ENCODE data around the gene OPTC. TPM values are rescaled to one million over a fixed set of nuclear protein-coding genes. Genes with fewer than 3 reads are reported as not detected.

OPTC gene
- total RNA-seq, 1 donor from 2014 or later: not detected

DNA sequence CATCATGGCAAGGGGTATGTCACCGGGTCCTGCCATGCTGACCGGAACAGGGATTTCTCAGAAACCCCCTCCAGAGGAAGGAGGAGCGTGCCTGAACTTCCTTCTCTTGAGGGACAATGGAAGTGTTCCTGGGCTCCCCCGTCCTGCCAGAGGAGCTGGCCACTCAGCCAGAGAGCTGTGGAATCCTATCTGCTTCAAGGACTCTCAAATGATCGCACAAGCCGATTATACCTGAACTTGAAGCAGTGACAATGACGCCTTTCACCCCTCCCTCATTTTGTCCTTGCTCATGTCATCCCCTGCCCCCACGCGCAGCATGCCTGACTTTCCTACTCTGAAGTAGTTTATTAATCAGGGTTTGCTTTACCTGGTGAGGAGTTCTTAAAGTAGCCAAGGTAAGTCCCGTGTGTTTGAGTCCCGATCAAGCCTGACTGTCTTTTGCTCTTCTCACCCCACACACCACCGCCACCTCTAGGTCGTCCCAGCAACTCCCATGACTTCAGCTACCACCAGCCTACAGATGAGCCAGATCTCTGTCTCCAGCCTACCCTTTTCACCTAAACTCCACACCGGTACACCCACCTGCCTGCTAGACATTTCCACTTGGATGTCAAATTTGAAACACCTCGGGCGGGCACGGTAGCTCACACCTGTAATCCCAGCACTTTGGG, 43.3 kb upstream of the OPTC start:
- intact Hi-C loops (cut with micrococcal nuclease): no loop called here
- no peak overlapping the region for H3K27ac ChIP-seq (replicated peaks)
- DNase-seq: no peak

DNA sequence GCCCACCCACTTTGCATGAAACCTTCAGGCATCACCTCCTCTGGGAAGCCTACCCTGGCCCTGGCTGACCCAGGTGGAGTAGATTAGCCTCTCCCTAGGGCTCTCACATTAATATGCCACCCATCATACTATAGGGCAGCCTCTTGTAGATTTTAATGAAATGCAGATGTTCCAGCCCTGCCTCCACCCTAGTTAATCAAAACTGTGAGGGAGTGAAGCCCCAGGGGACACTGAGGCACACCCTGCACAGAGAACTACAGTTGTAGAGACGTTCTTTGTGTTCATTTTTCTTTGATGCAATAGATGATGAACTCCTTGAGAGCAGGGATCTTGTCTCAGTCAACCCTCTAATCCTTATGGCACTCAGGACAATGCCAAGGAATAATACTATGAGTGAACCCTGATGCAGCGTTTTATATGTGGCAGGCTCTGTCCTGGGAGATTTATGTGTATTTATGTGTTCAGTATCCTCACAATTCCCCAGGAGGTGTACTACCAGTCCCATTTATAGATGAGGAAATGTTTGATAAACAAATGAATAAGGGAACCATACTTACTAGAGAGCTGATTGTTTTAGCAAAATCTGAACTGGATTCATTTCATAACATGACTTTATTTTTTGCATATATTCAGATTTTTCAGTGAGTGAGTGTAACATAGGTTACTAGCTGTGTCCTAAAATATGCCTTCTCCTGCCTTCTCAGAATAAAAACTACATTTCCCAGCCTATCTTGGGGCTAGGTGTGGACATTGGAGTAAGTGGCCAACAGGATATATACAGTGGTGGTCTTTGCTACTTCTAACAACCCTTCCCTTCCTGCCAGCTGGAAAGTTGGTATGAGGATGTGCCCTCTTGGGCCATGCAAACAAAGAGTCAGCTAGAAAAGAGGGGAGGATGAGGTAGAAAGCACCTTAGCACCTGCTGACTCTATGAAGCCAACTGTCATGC, 41.8 kb upstream of the OPTC start:
- no peak overlapping the region for H3K27ac ChIP-seq (replicated peaks)
- no peak overlapping the region for H3K4me3 ChIP-seq
- no peak for DNase-seq
- no peaks in the 10 kb centered on the region for H3K9me3 ChIP-seq (replicated peaks)
- TF ChIP-seq, protein P1, sequence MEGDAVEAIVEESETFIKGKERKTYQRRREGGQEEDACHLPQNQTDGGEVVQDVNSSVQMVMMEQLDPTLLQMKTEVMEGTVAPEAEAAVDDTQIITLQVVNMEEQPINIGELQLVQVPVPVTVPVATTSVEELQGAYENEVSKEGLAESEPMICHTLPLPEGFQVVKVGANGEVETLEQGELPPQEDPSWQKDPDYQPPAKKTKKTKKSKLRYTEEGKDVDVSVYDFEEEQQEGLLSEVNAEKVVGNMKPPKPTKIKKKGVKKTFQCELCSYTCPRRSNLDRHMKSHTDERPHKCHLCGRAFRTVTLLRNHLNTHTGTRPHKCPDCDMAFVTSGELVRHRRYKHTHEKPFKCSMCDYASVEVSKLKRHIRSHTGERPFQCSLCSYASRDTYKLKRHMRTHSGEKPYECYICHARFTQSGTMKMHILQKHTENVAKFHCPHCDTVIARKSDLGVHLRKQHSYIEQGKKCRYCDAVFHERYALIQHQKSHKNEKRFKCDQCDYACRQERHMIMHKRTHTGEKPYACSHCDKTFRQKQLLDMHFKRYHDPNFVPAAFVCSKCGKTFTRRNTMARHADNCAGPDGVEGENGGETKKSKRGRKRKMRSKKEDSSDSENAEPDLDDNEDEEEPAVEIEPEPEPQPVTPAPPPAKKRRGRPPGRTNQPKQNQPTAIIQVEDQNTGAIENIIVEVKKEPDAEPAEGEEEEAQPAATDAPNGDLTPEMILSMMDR (IDR thresholded peaks at IDR 0.05; ENCODE audit: borderline replicate concordance): no peak
- peaks cover 53% of the 10 kb centered on the region for H3K27me3 ChIP-seq (ENCODE audit: low read depth)
- peaks cover 15% of the 10 kb centered on the region for H3K4me1 ChIP-seq
- H3K36me3 ChIP-seq: no peaks in the 10 kb centered on the region
- intact Hi-C loops (cut with micrococcal nuclease): no loop called here

More for the DNA sequence above, 43.3 kb upstream of the OPTC start:
- no peaks in the 10 kb centered on the region for H3K36me3 ChIP-seq
- H3K4me1 ChIP-seq: peaks cover 15% of the 10 kb centered on the region
- TF ChIP-seq, protein P1 (IDR thresholded peaks at IDR 0.05; ENCODE audit: borderline replicate concordance): no peak
- no peak overlapping the region for H3K4me3 ChIP-seq
- peaks cover 4% of the 10 kb centered on the region for H3K9me3 ChIP-seq (replicated peaks)
- peaks cover 51% of the 10 kb centered on the region for H3K27me3 ChIP-seq (ENCODE audit: low read depth)

DNA sequence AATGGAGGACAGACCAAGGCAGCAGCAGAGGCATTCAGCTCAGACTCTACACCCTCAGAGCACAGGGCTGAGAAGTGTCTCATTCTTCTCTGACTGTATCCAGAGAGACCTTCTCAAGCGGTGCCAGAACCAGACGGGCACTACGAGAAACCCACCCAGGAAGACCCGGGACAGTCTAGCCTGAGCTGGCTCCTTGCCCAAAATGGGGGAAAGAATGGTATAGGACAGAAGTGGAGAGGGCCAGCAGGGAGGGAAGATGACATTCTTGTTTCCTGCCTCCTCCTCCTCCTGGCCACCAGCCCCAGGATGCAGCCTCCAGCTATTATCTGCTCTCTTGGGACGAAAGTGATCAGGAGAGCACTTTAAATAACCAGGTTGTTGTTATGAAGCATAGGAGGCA, 40.9 kb upstream of the OPTC start:
- TF ChIP-seq, protein P1 (IDR thresholded peaks at IDR 0.05; ENCODE audit: borderline replicate concordance): no peak
- Histone ChIP-seq H3K36me3 (no peaks in the 10 kb centered on the region), H3K4me3 (no peak overlapping the region), H3K27ac (replicated peaks) (no peak overlapping the region), H3K9me3 (replicated peaks) (no peaks in the 10 kb centered on the region), H3K27me3 (ENCODE audit: low read depth) (peaks cover 53% of the 10 kb centered on the region), H3K4me1 (peaks cover 15% of the 10 kb centered on the region)
- intact Hi-C loops (cut with micrococcal nuclease): no loop called here
- DNase-seq: no peak

DNA sequence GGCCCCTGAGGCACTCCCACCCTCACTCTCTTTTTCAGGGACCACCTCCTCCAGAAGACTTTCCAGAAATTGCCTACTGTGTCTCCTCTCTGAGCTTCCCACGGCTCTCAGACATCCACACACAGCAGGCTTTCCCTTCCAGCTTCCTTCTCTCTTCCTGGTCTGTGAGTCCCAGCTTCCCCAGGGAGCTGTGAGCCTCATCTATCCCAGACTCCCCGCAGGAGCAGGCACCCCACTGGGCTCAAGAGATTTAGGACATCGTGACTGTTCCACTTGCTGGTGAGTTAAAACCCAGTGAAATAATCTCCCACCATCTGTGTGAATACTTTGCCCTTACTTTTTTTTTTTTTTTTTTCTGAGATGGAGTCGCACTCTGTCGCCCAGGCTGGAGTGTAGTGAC, 40.3 kb upstream of the OPTC start:
- intact Hi-C loops (cut with micrococcal nuclease): no loop called here
- peaks cover 53% of the 10 kb centered on the region for H3K27me3 ChIP-seq (ENCODE audit: low read depth)
- H3K4me3 ChIP-seq: no peak overlapping the region
- no peaks in the 10 kb centered on the region for H3K9me3 ChIP-seq (replicated peaks)
- no peak overlapping the region for H3K27ac ChIP-seq (replicated peaks)
- TF ChIP-seq, protein P1 (IDR thresholded peaks at IDR 0.05; ENCODE audit: borderline replicate concordance): no peak
- peaks cover 15% of the 10 kb centered on the region for H3K4me1 ChIP-seq
- no peaks in the 10 kb centered on the region for H3K36me3 ChIP-seq
- no peak for DNase-seq

DNA sequence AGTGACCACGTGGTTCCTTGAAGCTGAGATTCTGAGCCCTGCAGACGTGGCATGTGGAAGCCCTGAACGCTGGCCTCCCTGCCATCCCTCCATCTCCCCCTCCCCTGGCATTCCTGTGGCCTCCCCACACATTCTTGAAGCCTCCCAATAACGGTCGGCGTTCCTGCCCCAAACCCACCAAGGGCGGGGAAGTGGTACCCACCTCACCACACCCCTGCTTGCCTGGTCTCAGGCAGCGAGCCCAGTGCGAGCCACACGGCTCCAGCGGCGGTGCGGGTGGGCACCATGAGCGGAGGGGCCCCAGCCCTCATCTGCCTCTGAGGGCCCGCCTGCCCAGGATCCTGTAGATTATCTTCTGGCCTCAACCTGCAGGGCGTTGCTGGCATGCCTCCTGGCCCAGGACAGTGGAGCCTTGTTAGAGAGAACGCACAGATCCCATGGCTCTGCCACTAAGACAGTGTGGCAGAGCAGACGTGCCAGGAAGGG, 38.9 kb upstream of the OPTC start:
- H3K27ac ChIP-seq (replicated peaks): no peak overlapping the region
- intact Hi-C loops (cut with micrococcal nuclease): no loop called here
- TF ChIP-seq, protein P1 (IDR thresholded peaks at IDR 0.05; ENCODE audit: borderline replicate concordance): no peak
- DNase-seq: no peak
- no peaks in the 10 kb centered on the region for H3K9me3 ChIP-seq (replicated peaks)
- H3K4me3 ChIP-seq: no peak overlapping the region
- H3K4me1 ChIP-seq: peaks cover 15% of the 10 kb centered on the region
- no peaks in the 10 kb centered on the region for H3K36me3 ChIP-seq
- H3K27me3 ChIP-seq (ENCODE audit: low read depth): peaks cover 53% of the 10 kb centered on the region

Data from left ventricle myocardium inferior (tissue), 1 donor.